GM21717 (cell line): Measurements from ENCODE around the gene MPV17L2.

ENCODE experiments used
- ATAC-seq: cut with Tn5 transposase; IDR thresholded peaks from one replicate; pipeline ENCODE4 v1.9.1; 2021; ENCODE audit warnings: mild to moderate bottlenecking, moderate library complexity; ENCODE audit not compliant: unreplicated experiment

MPV17L2 gene

DNA sequence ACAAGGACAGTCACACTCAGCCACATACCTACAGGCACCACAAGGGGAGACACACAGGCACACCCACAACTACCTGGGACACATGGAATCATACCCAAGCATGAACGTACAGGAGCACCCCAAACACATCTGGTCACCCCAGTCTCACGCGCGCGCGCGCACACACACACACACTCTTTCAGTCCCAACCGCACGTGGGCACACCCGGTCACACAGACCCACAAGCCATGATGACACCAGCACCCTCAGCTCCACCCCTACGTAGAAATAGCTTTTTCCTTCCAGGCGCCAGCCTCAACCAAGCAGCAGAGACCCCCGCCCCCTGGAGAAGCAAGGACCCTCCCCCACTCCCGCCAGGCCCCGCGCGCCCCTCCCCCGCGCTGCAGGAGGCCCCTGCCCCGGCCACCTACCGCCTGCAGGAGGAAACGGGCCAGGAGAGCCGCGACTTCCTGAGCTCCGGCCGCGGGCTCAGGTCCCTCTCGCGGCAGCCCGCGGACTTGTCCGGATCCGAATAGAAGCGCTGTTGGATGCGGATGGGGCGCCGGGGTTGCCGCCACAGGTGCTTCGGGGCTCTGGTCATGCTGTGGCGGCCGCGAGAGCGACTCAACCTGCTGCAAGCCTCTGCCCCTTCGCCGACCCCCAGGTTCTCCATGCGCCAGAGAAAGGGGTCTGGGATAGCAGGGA lies 39.7 kb downstream of the MPV17L2 start:
- no peak for ATAC-seq

DNA sequence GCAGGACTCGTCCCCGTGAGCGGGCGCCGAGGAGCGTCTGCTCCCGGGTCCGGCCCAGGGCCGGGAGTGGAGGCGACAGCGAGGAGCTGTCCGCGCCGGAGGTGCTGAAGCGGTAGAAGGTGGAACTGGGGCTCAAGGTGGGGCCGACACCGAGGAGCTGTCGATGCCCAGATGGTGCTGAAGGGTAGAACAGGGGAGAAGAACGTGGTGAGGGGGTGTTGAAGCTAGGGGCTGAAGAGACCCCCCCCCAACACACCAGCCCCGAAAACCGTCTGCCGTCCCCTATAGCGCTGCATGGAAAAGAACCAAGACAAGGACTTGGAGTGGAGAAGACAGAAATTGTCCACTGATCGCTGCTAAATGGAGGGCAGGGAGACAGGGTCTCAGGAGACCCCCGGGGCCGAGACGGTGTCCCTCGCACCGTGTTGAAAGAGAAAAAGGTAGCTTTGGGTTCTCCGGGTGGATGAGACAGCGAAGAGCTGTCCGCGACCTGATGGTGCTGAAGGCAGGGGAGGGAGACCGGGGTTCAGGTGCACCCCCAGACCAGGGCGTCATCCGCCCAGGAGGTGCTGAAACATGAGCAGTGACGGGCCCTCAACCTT lies 40.3 kb downstream of the MPV17L2 start:
- ATAC-seq = no peak

DNA sequence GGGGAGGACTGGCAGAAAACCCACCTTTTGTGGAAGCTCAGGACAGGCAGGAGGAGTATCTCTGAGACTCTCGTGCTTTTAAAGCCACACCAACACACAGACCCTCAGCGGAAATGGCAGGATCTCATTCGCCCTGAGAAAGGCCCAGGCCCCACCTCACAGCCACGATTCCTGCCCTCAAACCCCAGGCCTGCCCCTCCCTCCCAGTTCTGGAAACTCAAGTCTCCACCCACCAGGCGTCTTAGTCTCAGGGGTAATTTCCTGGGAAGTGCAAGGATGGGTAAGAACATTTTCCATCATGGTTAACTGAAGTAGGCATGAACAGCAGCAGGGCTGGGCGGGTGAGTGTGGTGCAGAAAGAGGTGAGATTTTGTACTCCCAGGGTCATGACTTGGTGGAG lies 41.2 kb downstream of the MPV17L2 start:
- no peak for ATAC-seq

DNA sequence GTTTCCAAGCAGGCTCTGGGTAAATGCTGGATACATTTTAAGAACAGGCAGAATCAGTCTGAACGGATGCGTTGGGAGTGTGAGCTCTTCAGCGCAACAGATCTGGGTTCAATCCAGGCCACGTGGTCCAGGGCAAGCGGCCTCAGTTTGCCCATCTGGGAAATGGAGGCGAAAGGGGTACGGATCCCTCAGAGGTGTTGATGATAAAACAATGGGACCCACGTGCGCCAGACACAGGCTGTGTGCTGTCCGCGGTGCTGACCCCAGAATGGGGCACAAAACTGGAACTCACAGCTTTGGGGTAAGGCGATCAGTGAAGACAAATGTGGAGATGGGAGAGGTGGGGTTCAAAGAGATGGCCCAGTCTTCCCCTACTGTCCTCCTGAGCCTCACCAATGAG lies 46.3 kb downstream of the MPV17L2 start:
- no peak for ATAC-seq

DNA sequence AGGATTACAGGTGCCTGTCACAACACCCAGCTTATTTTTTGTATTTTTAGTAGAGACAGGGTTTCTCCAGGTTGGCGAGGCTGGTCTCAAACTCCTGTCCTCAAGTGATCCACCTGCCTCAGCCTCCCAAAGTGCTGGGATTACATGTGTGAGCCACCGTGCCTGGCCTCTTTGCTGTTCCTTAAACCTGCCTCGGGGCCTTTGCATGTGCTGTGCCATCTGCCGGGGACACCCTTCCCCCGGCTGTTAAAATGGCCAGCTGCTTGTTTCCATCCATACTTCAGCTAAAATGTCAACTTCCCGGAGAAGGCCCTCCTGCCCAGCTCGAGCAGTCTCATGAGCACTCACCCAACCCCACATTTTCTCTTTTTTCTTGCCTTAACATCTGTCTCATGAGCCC lies 52.3 kb downstream of the MPV17L2 start:
- ATAC-seq = no peak
